ENCODE results near the gene SMG6. TPM values are rescaled to one million over a fixed set of nuclear protein-coding genes. Genes with fewer than 3 reads are reported as not detected.

SMG6 gene
- total and polyA plus RNA-seq, 2 experiments from 2014 or later: 11.9 to 19.9 TPM

GRCh38 chr17:2120586-2121335, 182.8 kb downstream of the SMG6 start:
- WGBS (ENCODE audit: low lambda C conversion rate, missing lambda C conversion rate): 72% methylated on average over 8 of the region's 8 CpGs
- H3K79me2 ChIP-seq: no peaks in the 10 kb centered on the region

GRCh38 chr17:2113279-2113622, 190.3 kb downstream of the SMG6 start:
- no peaks in the 10 kb centered on the region for H3K36me3 ChIP-seq (replicated peaks; ENCODE audit: insufficient read depth, low read depth)
- no peaks in the 10 kb centered on the region for H3K27me3 ChIP-seq
- no peaks in the 10 kb centered on the region for H3K9me2 ChIP-seq (replicated peaks; ENCODE audit: insufficient read depth)
- H2AFZ ChIP-seq: no peak overlapping the region
- peaks cover 10% of the 10 kb centered on the region for H3K79me2 ChIP-seq
- peaks cover 12% of the 10 kb centered on the region for H3K4me1 ChIP-seq (ENCODE audit: insufficient read depth)
- H4K20me1 ChIP-seq (ENCODE audit: insufficient read depth, poor library complexity, severe bottlenecking): no peaks in the 10 kb centered on the region
- no peaks in the 10 kb centered on the region for H3K9me3 ChIP-seq (ENCODE audit: low read depth)
- TF ChIP-seq CTCF (IDR thresholded peaks at IDR 0.05; ENCODE audit: poor library complexity) (no peak), EZH2phosphoT487 (IDR thresholded peaks at IDR 0.05; ENCODE audit: low read depth, severe bottlenecking, unreplicated experiment) (no peak), EZH2 (IDR thresholded peaks at IDR 0.05; ENCODE audit: borderline replicate concordance) (no peak)
- H3K4me3 ChIP-seq: no peak overlapping the region
- no peak overlapping the region for H3K4me2 ChIP-seq
- no peak overlapping the region for H3K27ac ChIP-seq
- no peak for DNase-seq (ENCODE audit: low spot score)
- WGBS (ENCODE audit: low lambda C conversion rate, missing lambda C conversion rate): 84% methylated on average over 6 of the region's 6 CpGs

More at GRCh38 chr17:2120586-2121335, 182.8 kb downstream of the SMG6 start:
- H3K36me3 ChIP-seq (replicated peaks; ENCODE audit: insufficient read depth, low read depth): no peaks in the 10 kb centered on the region
- H4K20me1 ChIP-seq (ENCODE audit: insufficient read depth, poor library complexity, severe bottlenecking): no peaks in the 10 kb centered on the region
- no peak overlapping the region for H3K4me2 ChIP-seq
- peak overlapping the region; percentile 61 for H3K27ac ChIP-seq
- peak; percentile 19 for DNase-seq (ENCODE audit: low spot score)
- no peaks in the 10 kb centered on the region for H3K9me2 ChIP-seq (replicated peaks; ENCODE audit: insufficient read depth)
- no peak overlapping the region for H2AFZ ChIP-seq
- H3K4me3 ChIP-seq: no peak overlapping the region
- TF ChIP-seq EZH2phosphoT487 (IDR thresholded peaks at IDR 0.05; ENCODE audit: low read depth, severe bottlenecking, unreplicated experiment) (no peak), CTCF (IDR thresholded peaks at IDR 0.05; ENCODE audit: poor library complexity) (no peak), EZH2 (IDR thresholded peaks at IDR 0.05; ENCODE audit: borderline replicate concordance) (no peak)
- no peaks in the 10 kb centered on the region for H3K9me3 ChIP-seq (ENCODE audit: low read depth)
- H3K27me3 ChIP-seq: no peaks in the 10 kb centered on the region
- peaks cover 22% of the 10 kb centered on the region for H3K4me1 ChIP-seq (ENCODE audit: insufficient read depth)

- no peak overlapping the region for H3K4me3 ChIP-seq
- no peaks in the 10 kb centered on the region for H3K9me3 ChIP-seq (ENCODE audit: low read depth)
- no peaks in the 10 kb centered on the region for H3K27me3 ChIP-seq
- peaks cover 12% of the 10 kb centered on the region for H3K79me2 ChIP-seq
- no peak overlapping the region for H2AFZ ChIP-seq
- no peaks in the 10 kb centered on the region for H4K20me1 ChIP-seq (ENCODE audit: insufficient read depth, poor library complexity, severe bottlenecking)
- H3K36me3 ChIP-seq (replicated peaks; ENCODE audit: insufficient read depth, low read depth): no peaks in the 10 kb centered on the region
- H3K4me1 ChIP-seq (ENCODE audit: insufficient read depth): peaks cover 12% of the 10 kb centered on the region
- H3K9me2 ChIP-seq (replicated peaks; ENCODE audit: insufficient read depth): no peaks in the 10 kb centered on the region
- H3K4me2 ChIP-seq: peak overlapping the region; percentile 24
- peak; percentile 56 for DNase-seq (ENCODE audit: low spot score)
- 54% methylated on average over 5 of the region's 5 CpGs for WGBS (ENCODE audit: low lambda C conversion rate, missing lambda C conversion rate)
- no peak for TF ChIP-seq EZH2 (IDR thresholded peaks at IDR 0.05; ENCODE audit: borderline replicate concordance)
- TF ChIP-seq EZH2phosphoT487 (IDR thresholded peaks at IDR 0.05; ENCODE audit: low read depth, severe bottlenecking, unreplicated experiment): no peak
- TF ChIP-seq CTCF (IDR thresholded peaks at IDR 0.05; ENCODE audit: poor library complexity): no peak
- peak overlapping the region; percentile 82 for H3K27ac ChIP-seq
These were observed 191.9 kb downstream of the SMG6 start for GRCh38 chr17:2111691-2112090.

All from hepatocyte (in vitro differentiated cells).